SU-DHL-6 (cell line): ENCODE results near the gene ALG5.

ENCODE experiments used
- H2AFZ ChIP-seq: fragments of 200-600 bp; sonication (generic); 2 replicates; pipeline ENCODE4 v1.6.1; 2014; ENCODE audit warnings: low read depth, mild to moderate bottlenecking, moderate library complexity, mixed read lengths, antibody characterized with exemption, low read length; ENCODE audit not compliant: severe bottlenecking
- H3F3A ChIP-seq: fragments of 200-600 bp; shearing (Covaris generic); 2 replicates; pipeline ENCODE4 v1.6.0; 2016; ENCODE audit warnings: antibody characterized with exemption, mild to moderate bottlenecking; ENCODE audit not compliant: insufficient read depth
- H3K27ac ChIP-seq: fragments of 200-600 bp; sonication (generic); 2 replicates; pipeline ENCODE4 v1.5.1; 2016; ENCODE audit warnings: low read depth, mild to moderate bottlenecking, low read length, moderate library complexity, mixed read lengths
- H3K27me3 ChIP-seq: fragments of 200-600 bp; sonication (generic), shearing (Covaris generic); 2 replicates; pipeline ENCODE4 v1.6.0; 2014; ENCODE audit warnings: mild to moderate bottlenecking, low read length
- H3K36me3 ChIP-seq: fragments of 200-600 bp; sonication (generic); 2 replicates; pipeline ENCODE4 v1.6.1; 2014; ENCODE audit warnings: mild to moderate bottlenecking, low read length, mixed read lengths
- H3K4me2 ChIP-seq: fragments of 300-600, 200-600 bp; shearing (Covaris generic), sonication (generic); 2 replicates; pipeline ENCODE4 v1.6.0; 2014; ENCODE audit warnings: low read length, low read depth, mild to moderate bottlenecking; ENCODE audit not compliant: poor library complexity, severe bottlenecking
- H3K4me3 ChIP-seq: fragments of 200-600 bp; sonication (generic); 2 replicates; pipeline ENCODE4 v1.5.1; 2014; ENCODE audit warnings: antibody characterized with exemption, low read length, mild to moderate bottlenecking, mixed read lengths; ENCODE audit not compliant: insufficient read depth, poor library complexity, severe bottlenecking
- H3K79me2 ChIP-seq: fragments of 200-600 bp; sonication (generic); 2 replicates; pipeline ENCODE4 v1.6.1; 2014; ENCODE audit warnings: mild to moderate bottlenecking, low read length, moderate library complexity; ENCODE audit not compliant: insufficient read depth
- H3K9ac ChIP-seq: fragments of 200-600 bp; sonication (generic); 2 replicates; pipeline ENCODE4 v1.7.0; 2014; ENCODE audit warnings: mild to moderate bottlenecking, low read length
- H3K9me2 ChIP-seq: fragments of 200-600 bp; sonication (generic); replicated peaks from 2 replicates; pipeline ENCODE4 v1.6.1; 2014; ENCODE audit warnings: low read length; ENCODE audit not compliant: insufficient read depth
- H3K9me3 ChIP-seq: fragments of 200-600 bp; sonication (generic); 2 replicates; pipeline ENCODE4 v1.6.1; 2014; ENCODE audit warnings: low read length, mixed read lengths; ENCODE audit not compliant: insufficient read depth
- H4K20me1 ChIP-seq: fragments of 200-600 bp; sonication (generic); 2 replicates; pipeline ENCODE4 v1.6.1; 2014; ENCODE audit warnings: low read depth, mild to moderate bottlenecking, antibody characterized with exemption, low read length, moderate library complexity, mixed read lengths
- CTCF ChIP-seq: fragments of 200-600 bp; sonication (generic); IDR thresholded peaks from one replicate; pipeline ENCODE4 v1.5.1; 2017; ENCODE audit warnings: antibody characterized with exemption, mild to moderate bottlenecking, low read length, moderate library complexity; ENCODE audit not compliant: insufficient read depth, poor library complexity, severe bottlenecking
- EZH2phosphoT487 ChIP-seq: fragments of 200-600 bp; sonication (generic), shearing (Covaris generic); conservative IDR thresholded peaks from 2 replicates; pipeline ENCODE4 v1.6.1; 2018; ENCODE audit warnings: mild to moderate bottlenecking, antibody characterized with exemption, low read length, moderate library complexity, mixed read lengths

The ALG5 gene

GRCh38 chr13:36925603-36926002 is 73.5 kb downstream of the ALG5 start:
- H3K79me2 ChIP-seq, result no peaks in the 10 kb centered on the region
- TF ChIP-seq EZH2phosphoT487 (no peak), CTCF (no peak)
- H3K27me3 ChIP-seq, result no peaks in the 10 kb centered on the region
- H3K9ac ChIP-seq, result no peak overlapping the region
- H3K27ac ChIP-seq, result no peak overlapping the region
- no peak overlapping the region for H3K4me3 ChIP-seq
- H3K9me3 ChIP-seq, result no peaks in the 10 kb centered on the region
- no peaks in the 10 kb centered on the region for H3K9me2 ChIP-seq
- H3K36me3 ChIP-seq, result no peaks in the 10 kb centered on the region
- no peak overlapping the region for H2AFZ ChIP-seq
- no peak overlapping the region for H3K4me2 ChIP-seq
- H3F3A ChIP-seq, result no peaks in the 10 kb centered on the region
- no peaks in the 10 kb centered on the region for H4K20me1 ChIP-seq

- H3K79me2 ChIP-seq, result no peaks in the 10 kb centered on the region
- no peaks in the 10 kb centered on the region for H3K9me2 ChIP-seq
- TF ChIP-seq CTCF, result no peak
- no peak for TF ChIP-seq EZH2phosphoT487
- H3K9ac ChIP-seq, result no peak overlapping the region
- no peak overlapping the region for H3K4me3 ChIP-seq
- H2AFZ ChIP-seq, result no peak overlapping the region
- H3K27ac ChIP-seq, result no peak overlapping the region
- no peaks in the 10 kb centered on the region for H3K36me3 ChIP-seq
- no peaks in the 10 kb centered on the region for H4K20me1 ChIP-seq
- H3F3A ChIP-seq, result no peaks in the 10 kb centered on the region
- no peaks in the 10 kb centered on the region for H3K9me3 ChIP-seq
- no peak overlapping the region for H3K4me2 ChIP-seq
- H3K27me3 ChIP-seq, result no peaks in the 10 kb centered on the region
Measured at GRCh38 chr13:36924001-36924400, 75.1 kb downstream of the ALG5 start.

GRCh38 chr13:36921631-36922301 is 77.4 kb downstream of the ALG5 start:
- H2AFZ ChIP-seq, result no peak overlapping the region
- no peak overlapping the region for H3K9ac ChIP-seq
- no peaks in the 10 kb centered on the region for H3K9me2 ChIP-seq
- H3K27ac ChIP-seq, result no peak overlapping the region
- H3K4me3 ChIP-seq, result no peak overlapping the region
- H4K20me1 ChIP-seq, result no peaks in the 10 kb centered on the region
- no peaks in the 10 kb centered on the region for H3K9me3 ChIP-seq
- H3K36me3 ChIP-seq, result no peaks in the 10 kb centered on the region
- no peak overlapping the region for H3K4me2 ChIP-seq
- TF ChIP-seq CTCF (no peak), EZH2phosphoT487 (no peak)
- no peaks in the 10 kb centered on the region for H3F3A ChIP-seq
- H3K27me3 ChIP-seq, result no peaks in the 10 kb centered on the region
- no peaks in the 10 kb centered on the region for H3K79me2 ChIP-seq
